OCI-LY7 (cell line): ENCODE measurements around the gene LCT. TPM values are rescaled to one million over a fixed set of nuclear protein-coding genes. Genes with fewer than 3 reads are reported as not detected.

Source experiments
- BruUV-seq: library from RNA; stranded (reverse); fragments of 400-500 nt; replicated peaks from 2 replicates; lab custom pipeline; 2021; lab: Mats Ljungman, UMichigan
- CTCF ChIA-PET: fragments of 300-600 bp; sonication (Branson Sonifier 250); formaldehyde crosslinking; loops from one replicate; lab custom pipeline; 2022; ENCODE audit warnings: antibody characterized with exemption; ENCODE audit not compliant: unreplicated experiment; lab: Charles Lee
- POLR2A ChIA-PET: fragments of 300-600 bp; sonication (Branson Sonifier 250); formaldehyde crosslinking; loops from one replicate; lab custom pipeline; 2022; ENCODE audit warnings: antibody characterized with exemption; lab: Charles Lee
- DNase-seq: peaks from one replicate; pipeline ENCODE4 v3.0.0-alpha.2; 2015; ENCODE audit warnings: low spot score
- H2AFZ ChIP-seq: fragments of 200-600 bp; sonication (generic), shearing (Covaris generic); 2 replicates; pipeline ENCODE4 v1.6.1; 2014; ENCODE audit warnings: mild to moderate bottlenecking, antibody characterized with exemption, low read length, moderate library complexity
- H3K27ac ChIP-seq: fragments of 200-600 bp; sonication (generic); 2 replicates; pipeline ENCODE4 v1.5.1; 2014; ENCODE audit warnings: mixed run types, low read depth, mild to moderate bottlenecking, moderate library complexity, low read length, inconsistent platforms; ENCODE audit not compliant: poor library complexity, severe bottlenecking
- H3K36me3 ChIP-seq: fragments of 200-600 bp; sonication (generic); 2 replicates; pipeline ENCODE4 v1.6.1; 2014; ENCODE audit warnings: mild to moderate bottlenecking, antibody characterized with exemption, low read length, moderate library complexity, mixed read lengths; ENCODE audit not compliant: insufficient read depth
- H3K4me1 ChIP-seq: fragments of 200-600 bp; sonication (generic); 2 replicates; pipeline ENCODE4 v1.5.1; 2014; ENCODE audit warnings: mild to moderate bottlenecking, low read length; ENCODE audit not compliant: insufficient read depth, poor library complexity, severe bottlenecking
- H3K4me2 ChIP-seq: fragments of 200-600 bp; sonication (generic); 2 replicates; pipeline ENCODE4 v1.6.1; 2014; ENCODE audit warnings: mild to moderate bottlenecking, low read length
- H3K4me3 ChIP-seq: fragments of 200-600 bp; sonication (generic); 2 replicates; pipeline ENCODE4 v1.5.1; 2014; ENCODE audit warnings: mild to moderate bottlenecking, low read depth, low read length; ENCODE audit not compliant: poor library complexity, severe bottlenecking
- H3K79me2 ChIP-seq: fragments of 200-600 bp; sonication (generic); 2 replicates; pipeline ENCODE4 v1.6.1; 2016; ENCODE audit warnings: low read depth, mild to moderate bottlenecking, low read length, moderate library complexity, mixed read lengths; ENCODE audit not compliant: insufficient read depth
- H3K9me2 ChIP-seq: fragments of 200-600 bp; sonication (generic); 2 replicates; pipeline ENCODE4 v1.6.1; 2016; ENCODE audit warnings: mild to moderate bottlenecking, low read length, mixed read lengths; ENCODE audit not compliant: insufficient read depth
- H3K9me3 ChIP-seq: fragments of 200-600 bp; sonication (generic); 2 replicates; pipeline ENCODE4 v1.6.1; 2014; ENCODE audit warnings: mild to moderate bottlenecking, mixed run types, low read length, mixed read lengths
- H4K20me1 ChIP-seq: fragments of 200-600 bp; sonication (generic); 2 replicates; pipeline ENCODE4 v1.6.1; 2014; ENCODE audit warnings: mild to moderate bottlenecking, antibody characterized with exemption, low read length, moderate library complexity, mixed read lengths; ENCODE audit not compliant: insufficient read depth
- EZH2phosphoT487 ChIP-seq: fragments of 200-600 bp; sonication (generic); IDR thresholded peaks from 2 replicates; pipeline ENCODE4 v1.6.1; 2018; ENCODE audit warnings: low read depth, borderline replicate concordance, mild to moderate bottlenecking, mixed run types, antibody characterized with exemption, low read length, moderate library complexity, mixed read lengths
- intact Hi-C: fragments of 100-400 bp; cut with micrococcal nuclease; formaldehyde crosslinking; loops from one replicate; pipeline ENCODE4 v1.10.0; 2022; ENCODE audit not compliant: unreplicated experiment
- total RNA-seq, 2 experiments: library from RNA; depleted of rRNA in 1 of 2; stranded (reverse); fragments of >200 nt in 1 of 2; shearing (Covaris generic) in 1 of 2; gene quantifications; 2 replicates each; pipeline ENCODE4 v1.2.3, GENCODE V29; 2014 to 2022
- TF ChIP-seq, protein P1 (sequence below): fragments of 200-600 bp; sonication (generic); conservative IDR thresholded peaks from 2 replicates; pipeline ENCODE4 v1.5.1; 2014; ENCODE audit warnings: mild to moderate bottlenecking, antibody characterized with exemption, low read length, moderate library complexity, mixed read lengths

LCT gene
- total RNA-seq, 2 experiments from 2014 or later = 0.15 to 0.54 TPM

DNA sequence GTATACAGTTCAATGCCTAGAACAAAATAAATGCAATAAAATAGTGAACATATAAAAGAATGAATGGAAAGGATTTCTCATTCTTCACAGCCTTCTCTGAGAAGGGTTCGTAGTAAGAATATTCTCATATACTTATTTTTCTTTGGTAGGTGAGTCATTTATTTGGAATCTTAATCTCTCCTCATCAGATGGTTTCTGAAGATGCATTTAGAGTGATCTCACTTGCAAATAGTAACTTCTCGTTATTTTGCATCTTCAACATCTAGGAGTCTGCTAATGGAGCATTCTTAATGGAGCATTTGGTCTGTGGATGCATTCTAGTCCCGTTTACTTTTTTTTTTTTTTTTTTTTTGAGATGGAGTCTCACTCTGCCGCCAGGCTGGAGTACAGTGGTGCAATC is 91.4 kb downstream of the LCT start:
- Histone ChIP-seq H3K4me1 (peaks cover 17% of the 10 kb centered on the region), H3K36me3 (peaks cover 62% of the 10 kb centered on the region), H3K4me2 (no peak overlapping the region), H3K9me2 (0 out of 2 replicates have a peak, but pooled peaks cover 3% of the 10 kb centered on the region), H3K79me2 (peaks cover 52% of the 10 kb centered on the region), H2AFZ (no peak overlapping the region), H3K9me3 (no peaks in the 10 kb centered on the region), H3K27ac (no peak overlapping the region), H3K4me3 (no peak overlapping the region), H4K20me1 (peaks cover 24% of the 10 kb centered on the region)
- no TSS peak for BruUV-seq
- TF ChIP-seq EZH2phosphoT487 = no peak
- TF ChIP-seq, protein P1, sequence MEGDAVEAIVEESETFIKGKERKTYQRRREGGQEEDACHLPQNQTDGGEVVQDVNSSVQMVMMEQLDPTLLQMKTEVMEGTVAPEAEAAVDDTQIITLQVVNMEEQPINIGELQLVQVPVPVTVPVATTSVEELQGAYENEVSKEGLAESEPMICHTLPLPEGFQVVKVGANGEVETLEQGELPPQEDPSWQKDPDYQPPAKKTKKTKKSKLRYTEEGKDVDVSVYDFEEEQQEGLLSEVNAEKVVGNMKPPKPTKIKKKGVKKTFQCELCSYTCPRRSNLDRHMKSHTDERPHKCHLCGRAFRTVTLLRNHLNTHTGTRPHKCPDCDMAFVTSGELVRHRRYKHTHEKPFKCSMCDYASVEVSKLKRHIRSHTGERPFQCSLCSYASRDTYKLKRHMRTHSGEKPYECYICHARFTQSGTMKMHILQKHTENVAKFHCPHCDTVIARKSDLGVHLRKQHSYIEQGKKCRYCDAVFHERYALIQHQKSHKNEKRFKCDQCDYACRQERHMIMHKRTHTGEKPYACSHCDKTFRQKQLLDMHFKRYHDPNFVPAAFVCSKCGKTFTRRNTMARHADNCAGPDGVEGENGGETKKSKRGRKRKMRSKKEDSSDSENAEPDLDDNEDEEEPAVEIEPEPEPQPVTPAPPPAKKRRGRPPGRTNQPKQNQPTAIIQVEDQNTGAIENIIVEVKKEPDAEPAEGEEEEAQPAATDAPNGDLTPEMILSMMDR = no peak
- ChIA-PET CTCF (no interaction called here), POLR2A (interaction anchor here (0.6 to 1.3 kb wide), 3 partner anchors 17 to 757 kb away, joined by 3 to 8 read pairs (median 4); no protein-coding TSS in a partner anchor)
- intact Hi-C loops = no loop called here
- DNase-seq = no peak

DNA sequence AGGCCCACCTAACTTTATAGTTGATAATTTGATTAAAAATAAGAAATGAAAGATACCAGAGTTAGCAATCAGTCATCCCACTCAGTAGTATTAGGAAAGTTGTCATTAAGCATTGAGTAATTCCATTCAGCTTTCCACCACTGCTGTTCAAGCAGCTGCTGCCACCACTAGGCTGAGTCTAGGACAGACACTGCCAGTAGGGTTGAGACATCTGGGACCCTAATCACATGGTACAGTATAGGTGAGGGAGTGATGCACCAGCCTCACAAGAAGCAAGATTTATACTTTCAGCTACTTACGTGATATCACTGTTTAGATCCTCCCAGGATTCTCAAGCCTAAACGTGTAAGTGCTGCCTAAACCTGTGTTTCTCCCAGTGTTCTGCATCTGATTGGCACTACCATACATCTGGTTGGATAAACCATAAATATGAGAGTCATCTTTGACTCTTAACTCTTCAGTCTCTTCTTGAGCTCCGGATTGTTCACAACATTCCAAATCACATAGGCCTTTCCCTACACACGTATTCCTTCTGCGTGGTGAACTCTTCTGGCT is 92.1 kb downstream of the LCT start:
- BruUV-seq = no TSS peak
- Histone ChIP-seq H2AFZ (no peak overlapping the region), H4K20me1 (peaks cover 24% of the 10 kb centered on the region), H3K4me2 (peak overlapping the region; percentile 95), H3K9me2 (0 out of 2 replicates have a peak, but pooled peaks cover 3% of the 10 kb centered on the region), H3K4me3 (peak overlapping the region; percentile 91), H3K79me2 (peaks cover 52% of the 10 kb centered on the region), H3K9me3 (no peaks in the 10 kb centered on the region), H3K36me3 (peaks cover 55% of the 10 kb centered on the region), H3K4me1 (peaks cover 17% of the 10 kb centered on the region), H3K27ac (no peak overlapping the region)
- no peak for TF ChIP-seq EZH2phosphoT487
- TF ChIP-seq, protein P1 = peak; percentile 79
- ChIA-PET CTCF (no interaction called here), POLR2A (interaction anchor here (0.6 to 2.5 kb wide), 6 partner anchors 16 to 657 kb away, joined by 3 to 8 read pairs (median 4); no protein-coding TSS in a partner anchor)
- peak; percentile 65 for DNase-seq
- intact Hi-C loops = loop anchor here (5.0 kb wide), 3 partner anchors 647 to 1008 kb away; partner anchors contain the start of gene RAB3GAP1

DNA sequence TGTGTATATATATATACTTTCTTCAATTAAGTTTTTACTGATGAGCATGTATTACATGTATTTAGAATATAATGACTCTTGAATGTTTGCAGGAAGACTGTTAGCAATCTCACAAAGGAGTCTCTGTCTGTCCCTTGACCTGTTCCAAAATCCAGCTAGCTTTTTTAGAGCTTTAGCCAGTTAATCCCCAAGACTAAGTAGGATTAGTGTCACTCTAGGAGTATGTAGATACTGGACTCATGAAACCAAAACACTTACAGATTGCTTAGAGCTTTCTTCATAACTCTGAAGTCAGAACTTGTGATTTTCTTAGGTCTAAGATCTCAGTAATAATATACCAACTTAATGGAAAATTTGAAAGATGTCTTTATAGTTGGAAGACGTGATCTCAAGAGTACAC is 93.1 kb downstream of the LCT start:
- POLR2A ChIA-PET = interaction anchor here (1.0 to 2.5 kb wide), 4 partner anchors 12 to 692 kb away, joined by 3 to 6 read pairs (median 4); partner anchors contain the start of gene RAB3GAP1
- no peak overlapping the region for H2AFZ ChIP-seq
- H3K4me2 ChIP-seq = peak overlapping the region; percentile 95
- H3K4me3 ChIP-seq = peak overlapping the region; percentile 91
- H3K9me2 ChIP-seq = 0 out of 2 replicates have a peak, but pooled peaks cover 3% of the 10 kb centered on the region
- no peak for TF ChIP-seq EZH2phosphoT487
- H3K36me3 ChIP-seq = peaks cover 46% of the 10 kb centered on the region
- peaks cover 24% of the 10 kb centered on the region for H4K20me1 ChIP-seq
- H3K9me3 ChIP-seq = no peaks in the 10 kb centered on the region
- H3K79me2 ChIP-seq = peaks cover 52% of the 10 kb centered on the region
- BruUV-seq = no TSS peak
- peaks cover 17% of the 10 kb centered on the region for H3K4me1 ChIP-seq
- no peak overlapping the region for H3K27ac ChIP-seq
- no peak for DNase-seq
- CTCF ChIA-PET = no interaction called here
- intact Hi-C loops = loop anchor here (5.0 kb wide), 3 partner anchors 648 to 1007 kb away; partner anchors contain the start of gene RAB3GAP1
